Bone marrow (tissue), 2 donors: ENCODE results near the gene ELL.
"Not testable (repeated sequence)": the region's sequence is repeated elsewhere in the genome, so short reads cannot be mapped to it uniquely, and the experiment has no call there.

Experiments used
- DNase-seq, 2 donors: peaks; one replicate each; lab custom pipeline; 2025; lab: John Stamatoyannopoulos, UW

The ELL gene

DNA sequence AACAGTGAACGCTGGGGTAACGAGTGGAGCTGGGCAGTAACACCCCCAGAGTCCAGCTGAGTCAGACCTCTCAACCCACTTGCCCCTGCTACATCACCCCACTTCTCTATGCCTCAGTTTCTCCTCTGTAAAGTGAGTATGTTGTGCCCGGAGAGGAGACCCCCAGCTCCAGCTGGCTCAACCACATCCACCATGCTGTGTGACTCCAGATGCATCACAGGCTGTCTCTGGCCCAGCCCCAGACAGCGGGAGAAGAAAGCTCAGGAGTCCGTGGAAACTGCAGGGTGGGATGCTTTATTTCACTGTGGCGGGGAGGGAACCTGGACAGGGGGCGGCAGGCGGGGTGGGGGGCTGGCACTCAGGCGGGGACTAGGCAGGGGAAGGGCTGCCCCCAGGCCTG lies 9.6 kb upstream of the ELL start:
- DNase-seq = no peak

DNA sequence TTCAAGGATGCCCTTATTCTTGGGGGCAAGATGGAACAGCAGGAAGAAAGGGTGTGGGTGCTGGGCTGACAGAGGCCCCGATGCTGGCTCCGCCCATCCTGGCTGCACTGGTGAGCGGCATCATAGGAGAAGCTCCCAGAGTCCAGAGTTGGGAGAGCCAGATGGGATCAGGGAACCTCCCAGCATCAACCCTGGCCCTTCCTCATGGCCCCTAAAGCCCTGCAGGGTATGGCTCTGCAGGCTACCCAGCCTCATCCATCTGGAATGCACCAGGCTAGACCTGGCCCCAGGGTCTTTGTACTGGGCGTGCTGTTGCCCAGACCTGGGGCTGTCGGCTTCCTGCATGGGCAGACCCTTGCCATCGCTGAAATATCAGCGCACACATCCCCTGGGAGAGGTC lies 7.9 kb upstream of the ELL start:
- no peak for DNase-seq

DNA sequence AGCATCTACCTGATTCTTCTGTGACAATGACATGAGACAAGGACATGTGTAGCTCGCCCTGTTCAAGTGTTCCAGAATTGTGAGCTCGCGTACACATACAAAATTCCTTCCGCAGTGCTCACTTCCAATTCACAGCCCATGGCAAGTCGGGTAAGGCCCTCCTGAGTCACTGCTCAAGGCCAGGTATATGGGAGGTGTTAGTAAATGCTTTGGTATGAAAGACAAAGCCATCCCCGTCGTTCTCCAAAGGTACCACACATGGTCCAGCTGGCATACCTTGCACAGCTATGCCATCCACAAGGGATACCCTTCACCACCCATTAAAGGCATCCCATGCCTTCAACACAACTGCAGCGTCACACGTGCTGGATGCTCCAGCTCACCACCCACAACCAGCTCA lies 4.4 kb upstream of the ELL start:
- no peak for DNase-seq

DNA sequence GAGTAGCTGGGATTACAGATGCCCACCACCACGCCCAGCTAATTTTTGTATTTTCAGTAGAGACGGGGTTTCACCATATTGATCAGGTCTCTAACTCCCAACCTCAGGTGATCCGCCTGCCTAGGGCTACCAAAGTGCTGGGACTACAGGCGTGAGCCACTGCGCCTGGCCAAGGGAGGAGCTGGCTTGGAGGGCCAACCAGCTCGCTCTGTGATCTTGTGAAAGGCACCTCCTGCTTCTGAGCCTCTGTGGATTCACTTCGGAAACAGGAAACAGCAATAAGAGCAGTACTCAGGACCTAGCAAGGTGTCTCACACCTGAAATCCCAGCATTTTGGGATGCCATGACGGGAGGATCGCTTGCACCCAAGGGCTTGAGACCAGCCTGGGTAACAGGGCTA lies 2.0 kb upstream of the ELL start:
- DNase-seq = no peak

DNA sequence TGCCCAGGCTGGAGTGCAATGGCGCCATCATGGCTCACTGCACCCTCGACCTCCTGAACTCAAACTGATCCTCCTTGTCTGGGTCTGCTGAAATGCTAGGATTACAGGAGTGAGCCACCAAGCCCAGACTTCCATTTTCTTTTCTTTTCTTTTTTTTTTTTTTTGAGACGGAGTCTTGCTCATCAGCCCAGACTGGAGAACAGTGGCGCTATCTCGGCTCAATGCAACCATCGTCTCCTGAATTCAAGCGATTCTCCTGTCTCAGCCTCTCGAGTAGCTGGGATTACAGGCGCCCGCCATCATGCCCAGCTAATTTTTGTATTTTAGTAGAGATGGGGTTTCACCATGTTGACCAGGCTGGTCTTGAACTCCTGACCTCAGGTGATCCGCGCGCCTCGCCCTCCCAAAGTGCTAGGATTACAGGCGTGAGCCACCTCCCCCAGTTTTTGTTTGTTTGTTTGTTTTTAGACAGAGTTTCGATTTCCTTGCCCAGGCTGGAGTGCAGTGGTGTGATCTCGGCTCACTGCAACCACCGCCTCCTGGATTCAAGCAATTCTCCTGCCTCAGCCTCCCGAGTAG lies 1.1 kb upstream of the ELL start:
- not testable (repeated sequence) for DNase-seq

DNA sequence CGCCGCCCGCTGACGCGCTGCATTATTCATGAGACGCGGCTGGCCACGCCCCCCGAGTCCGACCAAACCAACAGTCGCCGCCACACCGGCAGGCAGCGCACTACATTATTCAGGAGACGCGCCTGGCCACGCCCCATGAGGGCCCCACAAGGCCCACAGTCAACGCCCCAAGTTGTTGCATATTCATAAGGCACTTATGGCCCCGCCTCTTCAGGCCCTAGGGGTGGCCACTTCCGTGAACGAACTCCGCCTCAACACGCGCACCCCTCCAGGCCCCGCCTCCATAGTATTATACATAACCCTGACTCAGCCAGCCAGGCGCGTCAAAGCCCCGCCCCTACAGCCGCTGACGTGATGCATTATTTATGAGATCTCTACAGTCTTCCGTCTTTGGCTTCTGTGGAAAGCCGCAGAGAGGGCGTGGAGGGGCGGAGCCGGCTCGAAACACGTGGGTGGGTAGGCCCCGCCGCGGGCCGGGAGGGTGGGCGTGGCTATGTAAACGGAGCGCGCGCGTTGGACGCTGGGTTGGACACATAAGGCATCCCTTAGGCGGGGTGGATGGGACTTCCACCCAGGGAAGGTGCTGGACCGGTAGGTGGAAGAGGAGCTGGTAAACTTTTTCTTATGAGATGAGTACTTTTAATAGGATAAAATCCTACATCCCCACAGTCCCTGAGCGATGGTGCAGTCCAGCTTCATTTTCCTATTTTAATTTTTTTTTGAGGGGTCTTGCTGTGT lies 423 bp upstream of the ELL start:
- DNase-seq = peak; percentile 100

DNA sequence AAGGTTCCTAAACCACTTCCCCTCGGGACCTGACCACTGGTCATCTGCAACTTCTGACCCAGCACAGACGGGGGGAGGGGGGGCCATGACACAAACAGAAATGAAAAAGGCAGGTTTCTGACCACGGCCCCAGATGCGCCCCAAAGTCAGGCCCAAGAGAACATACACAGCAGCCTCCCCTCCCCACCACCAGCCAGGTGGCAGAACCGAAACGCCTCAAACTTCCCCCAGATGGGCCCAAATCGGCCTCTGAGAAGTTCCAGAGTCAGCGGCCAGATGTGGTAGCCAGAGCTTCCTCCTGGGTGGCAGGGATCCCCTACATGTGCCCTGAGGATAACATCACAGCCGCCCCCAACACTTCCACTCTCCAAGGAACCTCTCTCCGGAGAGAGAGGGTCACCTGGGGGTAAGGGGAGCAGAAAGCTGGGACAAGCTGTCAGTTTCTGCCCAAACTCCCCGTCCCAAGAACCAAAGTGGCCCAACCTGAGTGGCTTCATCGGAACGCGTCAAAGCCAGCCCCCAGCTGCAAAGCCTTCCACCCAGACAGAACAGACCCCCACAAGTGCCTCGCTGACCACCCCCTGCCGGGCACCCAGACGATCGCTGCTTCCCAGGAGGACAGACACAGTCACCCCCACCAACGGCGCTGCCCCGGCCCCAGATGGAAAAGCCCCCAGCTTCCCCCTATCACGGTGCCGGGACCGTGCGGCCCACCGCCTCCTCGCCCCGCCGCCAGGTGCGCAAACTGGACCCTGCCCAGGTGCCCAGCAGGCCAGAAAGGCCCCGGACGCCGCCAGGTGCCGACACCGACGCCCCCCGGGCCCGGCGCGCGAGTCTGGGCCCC lies 800 bp downstream of the ELL start:
- peak in 1 of 2 donors; percentile 47 for DNase-seq

DNA sequence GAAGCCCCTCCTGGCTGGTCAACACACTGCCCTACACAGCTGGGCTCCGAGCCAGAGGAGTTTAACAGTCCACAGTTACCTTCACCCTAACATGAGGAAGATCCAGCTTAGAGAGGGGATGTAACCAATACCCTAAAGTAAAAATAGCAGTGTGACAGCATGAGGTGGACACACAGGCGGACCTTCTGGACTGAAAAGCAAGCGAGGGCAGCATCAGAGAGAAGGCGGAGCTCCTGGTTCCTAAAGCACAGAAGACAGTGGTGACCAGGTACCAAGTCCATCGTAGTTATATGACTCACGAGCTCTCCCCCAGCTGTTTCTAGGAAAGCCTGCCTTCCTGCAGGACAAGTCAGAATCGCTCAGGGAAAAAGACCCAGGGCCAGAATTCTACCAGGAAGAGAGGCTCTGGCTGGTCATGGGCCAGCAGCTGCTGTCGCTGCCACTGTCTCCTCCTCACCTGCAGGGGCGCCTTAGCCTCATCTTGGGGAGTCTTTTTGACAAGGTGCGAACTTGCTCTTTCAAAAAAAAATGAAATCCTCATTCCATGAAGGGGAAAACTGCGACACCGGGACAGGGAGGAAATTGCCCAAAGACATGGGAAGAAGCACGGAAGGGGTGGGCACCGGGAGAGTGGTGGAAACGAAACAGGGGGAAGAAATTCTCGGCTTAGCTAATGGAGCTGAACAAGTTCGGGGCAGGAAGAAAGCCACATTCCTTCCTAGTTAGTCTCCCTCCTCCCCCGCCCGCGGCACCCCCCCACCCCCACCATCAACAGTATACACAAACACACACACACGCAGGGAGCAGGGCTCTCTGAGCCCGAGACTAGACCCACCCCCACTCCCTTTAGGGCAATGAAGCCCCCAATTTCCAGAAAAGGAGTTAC lies 1.7 kb downstream of the ELL start:
- DNase-seq = peak in 1 of 2 donors; percentile 4

DNA sequence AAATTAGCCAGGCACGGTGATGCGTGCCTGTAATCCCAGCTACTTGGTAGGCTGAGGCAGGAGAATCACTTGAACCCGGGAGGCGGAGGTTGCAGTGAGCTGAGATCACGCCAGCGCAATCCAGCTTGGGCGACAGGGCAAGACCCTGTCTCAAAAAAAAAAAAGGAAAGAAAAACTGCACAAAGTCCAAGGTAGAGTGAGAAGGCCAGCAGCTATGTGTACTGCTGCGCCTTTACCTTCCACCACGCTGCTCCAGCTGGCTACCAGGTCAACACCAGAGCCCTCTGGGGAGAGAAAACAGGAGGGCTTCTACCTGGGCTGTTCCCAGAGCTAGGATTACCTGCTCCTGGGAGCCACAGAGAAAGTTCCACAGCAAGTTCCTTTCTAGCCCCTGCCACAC lies 3.2 kb downstream of the ELL start:
- no peak for DNase-seq

DNA sequence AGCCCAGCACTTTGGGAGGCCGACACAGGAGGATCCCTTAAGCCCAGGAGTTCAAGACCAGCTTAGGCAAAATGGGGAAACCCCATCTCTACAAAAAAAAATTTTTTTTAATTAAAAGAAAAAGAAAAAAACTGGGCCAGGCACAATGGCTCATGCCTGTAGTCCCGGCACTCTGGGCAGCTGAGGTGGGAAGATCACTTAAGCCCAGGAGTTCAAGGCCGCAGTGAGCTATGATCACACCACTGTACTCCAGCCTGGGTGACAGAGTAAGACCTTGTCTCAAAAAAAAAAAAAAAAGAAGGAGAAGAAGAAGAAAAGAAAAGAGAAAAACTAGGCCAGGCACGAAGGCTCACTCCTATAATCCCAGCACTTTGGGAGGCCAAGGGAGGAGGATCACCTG lies 4.3 kb downstream of the ELL start:
- DNase-seq = no peak

DNA sequence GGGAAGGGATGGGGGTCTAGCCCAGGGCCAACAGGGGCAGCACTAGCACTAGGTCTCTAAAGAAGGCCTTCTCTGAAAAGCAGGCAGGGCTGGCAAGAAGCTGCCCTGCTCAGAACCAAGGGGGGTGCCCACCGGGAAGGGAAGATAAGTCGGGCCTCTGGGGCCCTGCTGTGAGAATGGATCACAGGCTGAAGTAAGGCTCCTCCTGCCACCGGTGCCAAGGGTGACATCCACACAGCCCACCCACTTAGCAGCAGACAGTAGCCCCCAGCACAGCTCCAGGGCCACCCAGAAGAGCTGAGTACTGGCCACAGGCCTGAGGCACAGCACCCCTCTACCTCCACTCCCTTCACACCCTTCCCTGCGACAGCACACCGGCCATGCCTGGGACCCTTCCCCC lies 5.9 kb downstream of the ELL start:
- DNase-seq = no peak

DNA sequence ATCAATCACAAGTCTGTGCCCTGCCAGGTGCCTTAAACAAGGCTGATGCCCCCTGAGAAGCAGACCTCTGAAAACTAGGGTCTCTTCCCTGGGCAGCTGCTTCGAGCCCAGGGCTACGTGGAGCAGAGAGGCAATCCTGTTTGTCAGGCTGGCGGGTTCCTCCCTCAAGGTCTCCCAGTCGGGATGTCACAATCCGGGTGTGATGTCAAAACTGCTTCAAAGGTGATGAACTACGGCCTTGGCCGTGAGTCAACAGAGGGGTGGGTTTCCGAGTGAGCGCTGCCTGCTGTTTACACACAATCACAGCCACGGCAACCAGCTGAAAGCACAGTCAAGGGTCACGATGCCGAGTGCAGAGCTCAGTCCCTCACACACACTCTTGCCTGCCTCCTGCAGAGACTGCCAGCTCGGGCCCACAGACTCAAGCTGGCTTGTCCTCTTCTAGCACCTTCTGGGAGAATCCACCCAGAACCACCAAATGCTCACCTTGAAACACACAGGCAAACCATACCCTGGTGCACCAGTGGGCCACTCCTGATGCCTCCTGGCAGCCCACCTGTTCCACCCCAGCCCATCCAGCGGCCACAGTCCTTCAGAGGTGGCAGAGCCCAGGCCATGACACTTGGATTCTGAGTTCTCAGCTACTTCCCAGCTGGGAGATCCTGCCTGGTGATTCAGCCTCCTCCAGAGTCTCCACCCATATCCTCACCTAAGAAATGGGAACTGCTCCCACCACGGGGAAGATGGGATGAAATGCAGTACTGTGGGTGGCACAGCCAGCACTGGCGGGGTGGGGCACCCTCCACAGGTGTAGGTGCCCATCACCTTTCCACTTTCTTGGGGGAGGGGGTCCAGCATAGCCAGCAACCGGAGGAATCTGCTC lies 6.8 kb downstream of the ELL start:
- DNase-seq = peak in 1 of 2 donors; percentile 40

DNA sequence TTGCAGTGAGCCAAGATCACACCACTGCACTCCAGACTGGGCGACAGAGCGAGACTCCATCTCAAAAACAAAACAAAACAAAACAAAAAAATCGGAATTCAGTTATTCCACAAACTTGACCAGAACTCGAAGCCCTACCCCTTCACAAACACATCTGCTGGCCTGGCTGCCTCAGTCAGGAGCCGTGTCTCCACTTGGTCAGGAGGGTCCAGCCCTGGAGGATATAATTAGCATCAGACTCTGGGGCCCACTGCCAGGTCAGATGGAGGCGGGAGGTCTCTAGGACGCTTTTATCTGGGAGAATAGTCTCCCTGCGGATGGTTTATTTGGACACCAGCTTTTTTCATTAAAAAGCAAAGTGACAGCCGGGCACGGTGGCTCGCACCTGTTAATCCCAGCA lies 8.0 kb downstream of the ELL start:
- DNase-seq = no peak

DNA sequence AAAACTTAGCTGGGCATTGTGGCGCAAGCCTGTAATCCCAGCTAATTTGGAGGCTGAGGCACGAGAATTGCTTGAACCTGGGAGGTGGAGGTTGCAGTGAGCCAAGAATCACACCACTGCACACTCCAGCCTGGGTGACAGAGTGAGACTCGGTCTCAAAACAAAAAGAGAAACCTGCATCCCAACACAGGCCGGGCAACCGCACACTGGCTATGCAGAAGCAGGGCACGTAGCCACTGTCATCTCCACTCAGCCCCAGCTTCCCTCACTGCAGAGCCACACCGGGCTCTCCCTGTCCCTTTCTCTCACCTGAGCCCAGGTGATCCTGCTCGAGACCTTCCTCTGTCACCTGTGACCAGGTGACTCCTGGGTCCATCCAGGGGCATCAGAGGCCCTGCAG lies 11.7 kb downstream of the ELL start:
- no peak for DNase-seq

DNA sequence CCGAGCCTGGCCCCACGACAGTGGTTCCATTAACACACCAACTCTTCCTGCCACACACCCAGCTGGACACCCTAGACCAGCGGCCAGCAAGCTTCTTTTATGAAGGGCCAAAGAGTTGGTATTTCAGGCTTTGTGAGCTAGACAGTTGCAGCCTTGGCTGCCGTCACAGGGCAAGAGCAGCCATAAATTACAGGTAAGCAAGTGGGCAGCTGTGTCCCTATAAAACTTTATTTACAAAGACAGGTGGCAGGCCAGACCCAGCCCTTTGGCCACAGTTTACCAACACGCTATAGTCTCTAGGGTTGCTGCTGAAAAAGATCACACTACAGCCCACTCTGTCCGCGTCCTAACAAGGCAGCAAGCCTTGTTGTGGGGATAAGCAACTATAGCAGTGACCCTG lies 13.3 kb downstream of the ELL start:
- no peak for DNase-seq

DNA sequence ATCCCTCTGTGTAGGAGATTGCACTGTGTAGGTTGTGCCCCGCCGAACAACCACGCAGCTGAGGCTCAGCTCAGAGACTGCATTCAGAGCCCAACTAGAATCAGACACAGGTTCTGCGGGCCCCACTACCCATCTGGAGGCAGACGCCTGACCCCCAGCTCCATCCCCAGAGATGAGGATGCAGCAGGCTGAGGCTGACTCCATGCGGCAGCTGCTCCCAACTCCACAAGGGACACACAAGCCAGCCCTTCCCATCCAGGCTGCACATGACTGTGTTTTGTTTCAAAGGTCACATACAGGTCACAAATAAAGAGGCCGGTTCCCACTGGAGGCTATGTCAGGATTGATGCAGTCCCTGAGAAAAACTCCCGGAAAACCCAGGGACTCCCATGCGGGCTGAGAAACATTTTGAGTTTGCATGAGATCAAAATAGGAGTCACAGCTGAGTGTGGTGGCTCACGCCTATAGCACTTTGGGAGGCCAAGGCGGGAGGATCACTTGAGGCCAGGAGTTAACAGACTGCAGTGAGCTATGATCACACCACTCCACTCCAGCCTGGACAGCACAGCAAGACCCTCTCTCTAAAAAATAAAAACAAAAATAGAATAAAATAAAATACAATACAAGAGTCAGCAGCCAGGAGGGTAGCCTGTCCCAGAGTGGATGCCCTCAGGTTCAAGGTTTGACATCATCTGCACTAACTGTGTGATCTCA lies 14.0 kb downstream of the ELL start:
- DNase-seq = no peak

DNA sequence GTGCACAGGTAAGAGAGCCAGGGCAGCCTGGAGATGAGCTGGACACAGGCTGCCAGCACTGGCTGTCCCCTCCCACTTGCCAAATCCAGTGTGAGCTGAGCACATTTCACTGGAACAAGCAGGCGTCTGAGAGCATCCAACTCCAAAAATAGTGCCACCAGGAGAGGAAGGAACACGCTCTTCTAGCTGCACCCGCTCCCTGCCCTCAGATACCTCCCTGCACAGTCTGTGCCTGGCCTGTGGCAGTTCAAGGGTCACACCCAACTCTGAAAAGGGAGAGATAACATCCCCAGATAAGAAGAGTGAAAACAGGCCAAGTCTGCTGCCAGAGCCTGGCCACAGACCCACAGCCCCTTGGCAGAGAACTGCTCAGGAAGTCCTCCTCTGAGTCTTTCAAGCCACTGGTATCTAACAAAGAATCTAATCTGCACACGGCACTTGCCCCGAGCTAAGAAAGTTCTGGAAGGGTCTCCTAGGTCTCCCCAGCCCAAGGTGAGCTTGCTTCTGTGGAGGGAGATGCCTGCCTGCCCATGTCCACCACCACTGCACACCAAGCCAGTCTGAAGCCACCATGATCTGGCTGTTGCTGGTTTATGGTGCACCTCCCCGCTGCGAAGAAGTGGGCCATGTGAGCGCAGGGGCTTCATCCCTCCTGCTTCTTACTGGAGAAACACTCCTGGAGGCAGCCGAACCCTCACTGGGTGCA lies 14.7 kb downstream of the ELL start:
- DNase-seq = peak in 1 of 2 donors; percentile 16

DNA sequence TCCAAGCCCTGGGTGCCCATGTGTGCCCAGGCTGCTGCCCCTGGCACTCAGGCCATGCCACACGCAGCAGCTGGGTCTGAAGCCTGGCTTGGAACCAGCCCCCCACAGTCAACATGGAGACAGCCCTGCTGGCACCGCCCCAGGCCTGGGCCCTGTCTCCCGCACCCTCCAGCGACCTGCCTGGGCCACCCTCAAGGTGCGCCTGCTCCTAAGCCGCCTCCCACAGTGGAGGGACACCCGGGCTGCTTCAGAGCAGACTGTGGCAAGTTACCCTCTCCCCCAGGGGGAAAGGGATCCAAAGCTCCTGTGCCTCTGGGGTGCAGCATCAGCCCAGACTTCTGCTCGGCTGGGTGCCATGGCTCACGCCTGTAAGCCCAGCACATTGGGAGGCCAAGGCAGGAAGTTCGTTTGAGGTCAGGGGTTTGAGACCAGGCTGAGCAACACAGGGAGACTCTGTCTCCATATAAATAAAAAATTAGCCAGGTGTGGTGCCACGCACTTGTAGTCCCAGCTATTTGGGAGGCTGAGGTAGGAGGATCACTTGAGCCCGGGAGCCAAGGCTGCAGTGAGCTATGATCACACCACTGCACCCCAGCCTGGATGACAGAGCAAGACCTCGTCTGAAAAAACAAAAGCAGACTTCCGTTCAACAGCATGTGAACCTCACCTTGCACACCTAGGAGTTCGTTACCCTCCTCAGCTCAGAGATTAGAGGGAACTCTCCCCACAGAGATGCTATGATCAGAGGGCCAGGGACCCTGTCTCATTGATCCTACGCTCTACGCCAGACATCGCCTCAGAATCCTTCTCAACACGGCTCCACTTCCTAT lies 15.6 kb downstream of the ELL start:
- DNase-seq = no peak
